BJ (cell line): ENCODE measurements around the gene TREML2. TPM values are rescaled to one million over a fixed set of nuclear protein-coding genes. Genes with fewer than 3 reads are reported as not detected.

Experiments
- CTCF ChIA-PET: fragments of 350-600 bp; formaldehyde crosslinking; extraction: SDS; loops from one replicate; lab custom pipeline; 2021; ENCODE audit warnings: antibody characterized with exemption, inconsistent platforms; lab: Yijun Ruan, JAX
- POLR2A ChIA-PET: fragments of 300-600 bp; sonication (Branson Sonifier 250); formaldehyde crosslinking; extraction: SDS; loops from one replicate; lab custom pipeline; 2021; ENCODE audit warnings: antibody characterized with exemption; lab: Charles Lee
- DNase-seq: peaks from one replicate; pipeline ENCODE4 v3.0.0-alpha.2; 2011; ENCODE audit warnings: low read depth
- H3K27me3 ChIP-seq: 2 replicates; pipeline ENCODE4 v1.6.0; 2011; ENCODE audit warnings: low read length; ENCODE audit not compliant: control insufficient read depth, insufficient read depth
- H3K36me3 ChIP-seq: 2 replicates; pipeline ENCODE4 v1.5.1; 2011; ENCODE audit warnings: low read length; ENCODE audit not compliant: control insufficient read depth, insufficient read depth
- H3K4me3 ChIP-seq: 2 replicates; pipeline ENCODE4 v1.5.1; 2011; ENCODE audit warnings: low read depth, mild to moderate bottlenecking, control low read depth, low read length
- polyA plus RNA-seq: library from polyadenylated mRNA; depleted of rRNA; stranded (reverse); fragments of >200 nt; gene quantifications from 2 replicates; pipeline ENCODE4 v1.2.3, GENCODE V29; 2011
- TF ChIP-seq, protein P1 (sequence below): IDR thresholded peaks from 2 replicates; pipeline ENCODE4 v1.5.1; 2011; ENCODE audit warnings: low read depth, mild to moderate bottlenecking, control low read depth, inconsistent platforms, low read length, moderate library complexity; ENCODE audit not compliant: insufficient read depth

The TREML2 gene
- polyA plus RNA-seq, 1 experiment = not detected

DNA sequence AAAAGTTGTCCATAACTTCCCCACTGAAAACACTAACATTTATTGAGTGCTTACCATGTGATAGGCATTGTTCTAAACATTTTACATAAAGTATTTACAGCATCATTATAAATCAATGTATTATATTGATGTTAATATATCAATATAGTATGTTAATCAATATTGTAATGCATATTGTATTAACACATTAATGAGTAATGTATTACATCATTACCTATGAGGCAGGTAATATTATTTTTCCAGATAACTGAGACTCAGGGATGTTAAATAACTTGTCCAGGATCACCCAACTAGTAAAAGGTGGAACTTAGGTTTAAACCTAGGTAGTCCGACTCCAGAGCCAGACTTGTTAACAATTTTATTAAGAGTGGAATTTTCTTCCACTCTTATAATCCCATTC is 25.9 kb downstream of the TREML2 start:
- Histone ChIP-seq H3K36me3 (no peaks in the 10 kb centered on the region), H3K4me3 (no peak overlapping the region), H3K27me3 (peaks cover 8% of the 10 kb centered on the region)
- CTCF ChIA-PET = no interaction called here
- TF ChIP-seq, protein P1, sequence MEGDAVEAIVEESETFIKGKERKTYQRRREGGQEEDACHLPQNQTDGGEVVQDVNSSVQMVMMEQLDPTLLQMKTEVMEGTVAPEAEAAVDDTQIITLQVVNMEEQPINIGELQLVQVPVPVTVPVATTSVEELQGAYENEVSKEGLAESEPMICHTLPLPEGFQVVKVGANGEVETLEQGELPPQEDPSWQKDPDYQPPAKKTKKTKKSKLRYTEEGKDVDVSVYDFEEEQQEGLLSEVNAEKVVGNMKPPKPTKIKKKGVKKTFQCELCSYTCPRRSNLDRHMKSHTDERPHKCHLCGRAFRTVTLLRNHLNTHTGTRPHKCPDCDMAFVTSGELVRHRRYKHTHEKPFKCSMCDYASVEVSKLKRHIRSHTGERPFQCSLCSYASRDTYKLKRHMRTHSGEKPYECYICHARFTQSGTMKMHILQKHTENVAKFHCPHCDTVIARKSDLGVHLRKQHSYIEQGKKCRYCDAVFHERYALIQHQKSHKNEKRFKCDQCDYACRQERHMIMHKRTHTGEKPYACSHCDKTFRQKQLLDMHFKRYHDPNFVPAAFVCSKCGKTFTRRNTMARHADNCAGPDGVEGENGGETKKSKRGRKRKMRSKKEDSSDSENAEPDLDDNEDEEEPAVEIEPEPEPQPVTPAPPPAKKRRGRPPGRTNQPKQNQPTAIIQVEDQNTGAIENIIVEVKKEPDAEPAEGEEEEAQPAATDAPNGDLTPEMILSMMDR = no peak
- POLR2A ChIA-PET = no interaction called here
- no peak for DNase-seq

DNA sequence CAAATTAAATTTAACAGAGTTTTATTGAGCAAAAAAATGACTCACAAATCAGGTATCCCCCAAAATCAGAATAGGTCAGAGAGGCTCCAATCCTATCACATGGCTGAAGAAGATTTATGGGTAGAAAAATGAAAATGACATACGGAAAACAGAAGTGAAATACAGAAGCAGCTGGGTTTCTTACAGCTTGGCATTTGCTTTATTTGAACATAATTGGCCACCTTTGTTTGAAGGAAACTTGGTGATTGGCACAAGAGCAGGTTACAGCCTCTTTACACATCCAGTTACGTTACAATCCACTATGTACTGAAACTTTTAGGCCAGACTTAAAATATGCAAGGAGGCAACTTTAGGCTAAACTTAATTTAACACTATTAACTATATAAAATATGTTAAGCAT is 26.3 kb downstream of the TREML2 start:
- TF ChIP-seq, protein P1 = no peak
- POLR2A ChIA-PET = no interaction called here
- Histone ChIP-seq H3K36me3 (no peaks in the 10 kb centered on the region), H3K4me3 (no peak overlapping the region), H3K27me3 (peaks cover 8% of the 10 kb centered on the region)
- CTCF ChIA-PET = interaction anchor here (1.4 to 1.5 kb wide), 2 partner anchors 7 to 17 kb away, joined by 4 read pairs; no protein-coding TSS in a partner anchor
- DNase-seq = no peak

DNA sequence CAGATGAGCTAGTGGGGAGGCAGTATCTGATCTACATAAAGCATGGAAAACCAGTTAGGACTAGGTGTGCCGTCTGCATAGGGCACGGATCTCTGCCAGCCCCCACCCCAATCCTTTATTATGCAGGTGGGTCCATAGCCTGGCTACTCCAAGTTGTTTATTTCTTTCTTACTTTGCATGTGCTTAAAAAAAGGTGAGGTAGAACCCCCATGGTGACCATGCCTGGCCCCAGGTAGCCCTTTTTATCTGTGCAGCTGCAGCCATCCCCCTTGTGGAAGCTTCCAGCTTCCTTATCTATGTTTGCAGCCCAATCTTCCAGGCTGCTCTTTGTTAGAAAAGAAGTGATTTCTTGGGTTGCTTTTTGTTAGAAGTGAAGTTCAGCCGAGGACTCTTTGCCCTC is 29.0 kb downstream of the TREML2 start:
- no peak for DNase-seq
- H3K27me3 ChIP-seq = no peaks in the 10 kb centered on the region; the same call in 1 of the 2 replicates
- H3K4me3 ChIP-seq = no peak overlapping the region
- TF ChIP-seq, protein P1 = no peak
- ChIA-PET CTCF (interaction anchor here (0.7 to 1.5 kb wide), 4 partner anchors 8 to 21 kb away, joined by 3 to 8 read pairs (median 4); no protein-coding TSS in a partner anchor), POLR2A (no interaction called here)
- H3K36me3 ChIP-seq = no peaks in the 10 kb centered on the region

DNA sequence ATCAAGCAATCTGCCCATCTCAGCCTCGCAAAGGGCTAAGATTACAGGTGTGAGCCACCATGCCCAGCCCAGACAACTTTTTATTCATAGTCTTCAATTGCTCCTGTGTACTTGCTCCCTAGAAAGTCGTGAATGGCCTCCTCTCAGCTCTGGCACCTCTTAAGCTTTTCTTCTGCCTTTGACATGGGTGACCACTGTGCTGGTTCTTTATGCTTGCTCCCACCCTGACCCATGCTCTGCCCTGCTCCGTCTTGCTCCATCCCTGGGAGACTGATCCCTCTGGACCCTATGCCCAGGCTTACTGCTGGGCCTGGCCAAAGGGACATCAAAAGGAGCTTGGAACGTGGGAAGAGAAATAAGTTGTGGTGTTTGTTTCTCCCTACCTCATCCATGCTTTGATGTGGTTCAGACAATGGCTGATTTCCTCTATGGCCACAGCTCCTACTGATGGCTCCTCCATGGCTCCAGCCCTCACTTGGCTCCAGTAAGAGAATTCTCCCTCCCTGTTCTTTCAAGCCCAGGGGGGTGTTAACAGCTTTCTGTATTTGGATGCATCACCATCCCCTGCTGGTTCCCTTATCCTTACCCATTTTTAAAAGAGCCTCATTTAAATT is 30.3 kb downstream of the TREML2 start:
- ChIA-PET POLR2A (no interaction called here), CTCF (interaction anchor here (0.6 to 1.5 kb wide), 5 partner anchors 12 to 438 kb away, joined by 3 to 5 read pairs (median 3); no protein-coding TSS in a partner anchor)
- TF ChIP-seq, protein P1 = no peak
- H3K36me3 ChIP-seq = no peaks in the 10 kb centered on the region
- no peaks in the 10 kb centered on the region; the same call in 1 of the 2 replicates for H3K27me3 ChIP-seq
- DNase-seq = no peak
- no peak overlapping the region for H3K4me3 ChIP-seq

DNA sequence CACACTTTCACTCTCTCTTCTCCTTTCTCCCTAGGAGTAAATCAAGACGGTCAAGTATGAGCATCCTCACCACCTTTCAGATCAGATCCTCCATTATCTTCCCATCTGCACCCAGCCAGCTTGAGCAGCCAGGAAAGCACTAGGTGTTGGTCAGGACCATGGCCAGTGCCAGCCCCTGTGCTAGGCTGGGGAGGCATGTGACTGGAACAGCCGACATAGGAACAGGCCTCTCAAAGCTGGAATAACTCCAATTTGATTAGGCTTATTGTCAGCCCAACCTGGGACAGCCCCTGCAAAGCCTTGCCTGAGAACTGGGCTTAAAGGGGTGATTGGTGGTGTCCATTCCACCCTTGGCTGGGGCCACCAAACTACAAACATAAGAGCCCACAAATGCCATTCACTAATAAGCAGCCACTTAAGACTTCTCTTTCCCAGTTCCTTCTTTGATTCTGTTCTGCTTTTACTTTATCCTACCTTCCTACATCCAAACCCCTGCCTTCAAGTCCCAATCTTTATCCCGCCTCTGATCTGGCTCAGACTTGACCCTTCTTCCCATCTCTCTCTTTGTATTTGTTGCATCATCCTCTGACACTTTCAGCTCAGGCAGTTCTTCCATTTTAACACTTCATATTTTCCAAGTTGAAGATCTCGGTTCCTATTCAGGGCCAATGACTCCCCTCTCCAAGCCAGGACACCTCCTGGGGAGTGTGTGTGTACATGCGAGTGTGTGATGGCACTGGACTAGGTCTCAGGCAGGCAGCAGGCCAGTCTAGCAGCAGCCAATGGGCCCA is 33.6 kb downstream of the TREML2 start:
- POLR2A ChIA-PET = no interaction called here
- no peaks in the 10 kb centered on the region; the same call in 1 of the 2 replicates for H3K27me3 ChIP-seq
- no peaks in the 10 kb centered on the region for H3K36me3 ChIP-seq
- TF ChIP-seq, protein P1 = no peak
- DNase-seq = no peak
- no peak overlapping the region for H3K4me3 ChIP-seq
- CTCF ChIA-PET = interaction anchor here (0.6 kb wide), 1 partner anchor 44 kb away, joined by 3 read pairs; no protein-coding TSS in a partner anchor
